ENCODE results near the gene SLC7A1. TPM values are rescaled to one million over a fixed set of nuclear protein-coding genes. Genes with fewer than 3 reads are reported as not detected.

The SLC7A1 gene
- total RNA-seq, 4 donors from 2014 or later, result 1.6 to 4.6 (median 3.7) TPM

- no peak for TF ChIP-seq POLR2A (IDR thresholded peaks at IDR 0.05)
- TF ChIP-seq, protein P1, sequence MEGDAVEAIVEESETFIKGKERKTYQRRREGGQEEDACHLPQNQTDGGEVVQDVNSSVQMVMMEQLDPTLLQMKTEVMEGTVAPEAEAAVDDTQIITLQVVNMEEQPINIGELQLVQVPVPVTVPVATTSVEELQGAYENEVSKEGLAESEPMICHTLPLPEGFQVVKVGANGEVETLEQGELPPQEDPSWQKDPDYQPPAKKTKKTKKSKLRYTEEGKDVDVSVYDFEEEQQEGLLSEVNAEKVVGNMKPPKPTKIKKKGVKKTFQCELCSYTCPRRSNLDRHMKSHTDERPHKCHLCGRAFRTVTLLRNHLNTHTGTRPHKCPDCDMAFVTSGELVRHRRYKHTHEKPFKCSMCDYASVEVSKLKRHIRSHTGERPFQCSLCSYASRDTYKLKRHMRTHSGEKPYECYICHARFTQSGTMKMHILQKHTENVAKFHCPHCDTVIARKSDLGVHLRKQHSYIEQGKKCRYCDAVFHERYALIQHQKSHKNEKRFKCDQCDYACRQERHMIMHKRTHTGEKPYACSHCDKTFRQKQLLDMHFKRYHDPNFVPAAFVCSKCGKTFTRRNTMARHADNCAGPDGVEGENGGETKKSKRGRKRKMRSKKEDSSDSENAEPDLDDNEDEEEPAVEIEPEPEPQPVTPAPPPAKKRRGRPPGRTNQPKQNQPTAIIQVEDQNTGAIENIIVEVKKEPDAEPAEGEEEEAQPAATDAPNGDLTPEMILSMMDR (IDR thresholded peaks at IDR 0.05 in 4 of 5, conservative IDR thresholded peaks at IDR 0.05 in 1 of 5), result no peak
- in situ Hi-C loops (cut with MboI; ENCODE audit: low sequenced_read_pairs in 4 of 4) (loop anchor here in 2 of 4 donors (5.0 kb wide), 2 partner anchors 597 to 602 kb away; no protein-coding TSS in a partner anchor), intact Hi-C loops (cut with DNase I; ENCODE audit: low total_unique reads) (loop anchor here (5.0 kb wide), 1 partner anchor 77 kb away; no protein-coding TSS in a partner anchor)
- no peaks in the 10 kb centered on the region for H3K9me3 ChIP-seq
- no peaks in the 10 kb centered on the region for H3K4me1 ChIP-seq
- H3K27ac ChIP-seq, result no peak overlapping the region
- no peaks in the 10 kb centered on the region for H3K27me3 ChIP-seq
- DNase-seq (no peak), ATAC-seq (no peak)
- no peaks in the 10 kb centered on the region for H3K36me3 ChIP-seq
- H3K4me3 ChIP-seq, result no peak overlapping the region
Measured at GRCh38 chr13:29514720-29515310, 80.7 kb downstream of the SLC7A1 start.

DNA sequence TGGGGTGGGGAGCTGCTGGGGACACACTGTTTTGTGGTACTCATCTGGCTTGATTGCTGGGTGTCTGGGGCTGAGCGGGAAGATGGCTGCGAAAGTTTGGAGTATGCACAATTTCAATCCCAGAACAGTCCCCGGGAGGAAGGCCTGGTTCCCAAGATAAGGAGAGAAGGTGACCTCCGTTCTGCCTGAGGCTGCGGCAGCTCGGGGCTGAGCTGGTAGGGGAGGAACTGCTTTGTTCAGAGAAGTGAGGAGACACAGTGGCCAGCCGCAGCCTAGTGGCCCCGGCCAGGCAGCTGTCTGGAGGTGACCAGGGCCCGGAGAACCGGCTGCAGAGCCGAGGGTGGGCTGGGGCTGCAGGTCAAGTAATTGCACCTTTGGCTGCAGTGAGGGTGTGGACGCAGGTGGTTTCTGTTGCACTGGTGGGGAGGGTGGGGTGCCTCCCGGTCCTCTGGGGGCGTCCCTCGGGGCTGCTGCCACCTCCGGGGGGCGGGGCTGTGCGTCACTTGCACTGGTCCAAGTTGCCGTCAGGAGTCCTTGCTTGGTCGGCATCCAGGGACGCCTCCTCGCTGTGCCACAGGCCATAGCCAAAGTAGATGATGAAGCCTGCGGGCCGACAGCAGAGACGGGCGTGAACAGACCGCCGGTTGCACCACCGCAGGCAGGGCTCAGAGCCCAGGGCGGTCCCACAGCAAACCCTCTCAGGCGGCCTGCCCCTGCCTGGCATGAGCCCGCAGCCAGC, 81.3 kb downstream of the SLC7A1 start:
- Histone ChIP-seq H3K36me3 (no peaks in the 10 kb centered on the region), H3K4me1 (no peaks in the 10 kb centered on the region), H3K9me3 (no peaks in the 10 kb centered on the region), H3K27me3 (no peaks in the 10 kb centered on the region), H3K27ac (no peak overlapping the region), H3K4me3 (no peak overlapping the region)
- no peak for ATAC-seq
- DNase-seq, result no peak
- in situ Hi-C loops (cut with MboI; ENCODE audit: low sequenced_read_pairs in 4 of 4) (no loop called here), intact Hi-C loops (cut with DNase I; ENCODE audit: low total_unique reads) (loop anchor here (5.0 kb wide), 1 partner anchor 78 kb away; no protein-coding TSS in a partner anchor)
- TF ChIP-seq, protein P1 (IDR thresholded peaks at IDR 0.05 in 4 of 5, conservative IDR thresholded peaks at IDR 0.05 in 1 of 5), result no peak
- TF ChIP-seq POLR2A (IDR thresholded peaks at IDR 0.05), result no peak

- DNase-seq (no peak), ATAC-seq (no peak)
- TF ChIP-seq POLR2A (IDR thresholded peaks at IDR 0.05), result no peak
- TF ChIP-seq, protein P1 (IDR thresholded peaks at IDR 0.05 in 4 of 5, conservative IDR thresholded peaks at IDR 0.05 in 1 of 5), result no peak
- Histone ChIP-seq H3K36me3 (no peaks in the 10 kb centered on the region), H3K9me3 (no peaks in the 10 kb centered on the region), H3K4me1 (peaks cover 0 to 2% of the 10 kb centered on the region in 2 donors), H3K27ac (no peak overlapping the region), H3K27me3 (no peaks in the 10 kb centered on the region), H3K4me3 (no peak overlapping the region)
- intact Hi-C loops (cut with DNase I; ENCODE audit: low total_unique reads) (loop anchor here (5.0 kb wide), 1 partner anchor 79 kb away; no protein-coding TSS in a partner anchor), in situ Hi-C loops (cut with MboI; ENCODE audit: low sequenced_read_pairs in 4 of 4) (no loop called here)
Measured at GRCh38 chr13:29513002-29513980, 82.2 kb downstream of the SLC7A1 start.

DNA sequence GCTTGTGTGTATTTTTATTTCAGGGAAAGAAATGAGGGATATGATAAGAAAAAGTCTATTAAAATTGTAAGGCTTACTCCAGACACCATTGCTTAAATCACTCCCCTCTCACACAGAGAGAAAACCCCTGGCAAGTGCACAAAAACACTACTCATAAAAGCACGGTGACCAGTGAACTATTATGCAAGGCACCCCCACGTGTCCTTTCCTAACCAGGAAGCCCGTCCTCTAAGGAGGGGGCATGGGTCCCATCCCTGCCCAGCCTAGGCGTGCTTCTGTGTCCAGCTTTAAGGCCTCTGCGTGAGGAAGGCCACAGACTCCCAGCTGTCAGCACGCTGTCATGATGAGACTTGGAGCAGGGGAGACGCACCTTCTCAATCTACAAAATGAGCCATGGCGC, 83.5 kb downstream of the SLC7A1 start:
- Histone ChIP-seq H3K27ac (no peak overlapping the region), H3K4me3 (no peak overlapping the region), H3K4me1 (peaks cover 0 to 3% of the 10 kb centered on the region in 2 donors), H3K27me3 (peaks cover under 1 to 3% (median 2%) of the 10 kb centered on the region in 3 donors), H3K9me3 (no peaks in the 10 kb centered on the region), H3K36me3 (no peaks in the 10 kb centered on the region)
- no peak for TF ChIP-seq POLR2A (IDR thresholded peaks at IDR 0.05)
- TF ChIP-seq, protein P1 (IDR thresholded peaks at IDR 0.05 in 4 of 5, conservative IDR thresholded peaks at IDR 0.05 in 1 of 5), result no peak
- ATAC-seq (no peak), DNase-seq (no peak)
- intact Hi-C loops (cut with DNase I; ENCODE audit: low total_unique reads) (loop anchor here (5.0 kb wide), 1 partner anchor 80 kb away; no protein-coding TSS in a partner anchor), in situ Hi-C loops (cut with MboI; ENCODE audit: low sequenced_read_pairs in 4 of 4) (no loop called here)
